Aorta (tissue), 5 donors: ENCODE measurements around the gene SLCO2B1. TPM values are rescaled to one million over a fixed set of nuclear protein-coding genes. Genes with fewer than 3 reads are reported as not detected.

Experiments used
- ATAC-seq: fragments of 200-7000 bp; cut with Tn5 transposase; one replicate; pipeline ENCODE4 v1.9.1; 2022; ENCODE audit warnings: moderate library complexity; ENCODE audit not compliant: low FRiP score
- DNase-seq, 2 donors: peaks; one replicate each; pipeline ENCODE4 v3.0.0-alpha.2; 2020
- H3K27ac ChIP-seq, 2 donors: one replicate each; pipeline ENCODE4 v1.5.1; 2013; ENCODE audit warnings: low read length in 2 of 2, mild to moderate bottlenecking in 2 of 2, moderate library complexity in 2 of 2, control low read depth in 1 of 2, inconsistent platforms in 1 of 2, low read depth in 1 of 2
- H3K27me3 ChIP-seq, 2 donors: one replicate each; pipeline ENCODE4 v1.6.1; 2013; ENCODE audit warnings: control low read depth in 1 of 2, low read length in 1 of 2, mild to moderate bottlenecking in 1 of 2, moderate library complexity in 1 of 2; ENCODE audit not compliant: insufficient read depth in 2 of 2, control insufficient read depth in 1 of 2
- H3K36me3 ChIP-seq, 2 donors: one replicate each; pipeline ENCODE4 v1.6.1; 2013; ENCODE audit warnings: control low read depth in 1 of 2, low read length in 1 of 2, mild to moderate bottlenecking in 1 of 2; ENCODE audit not compliant: insufficient read depth in 2 of 2, control insufficient read depth in 1 of 2
- H3K4me1 ChIP-seq, 2 donors: one replicate each; pipeline ENCODE4 v1.6.1; 2013; ENCODE audit warnings: low read length in 2 of 2, control low read depth in 1 of 2, mild to moderate bottlenecking in 1 of 2, moderate library complexity in 1 of 2; ENCODE audit not compliant: insufficient read depth in 2 of 2, control insufficient read depth in 1 of 2
- H3K4me3 ChIP-seq, 2 donors: one replicate each; pipeline ENCODE4 v1.5.1; 2013; ENCODE audit warnings: low read length in 2 of 2, control low read depth in 1 of 2, mild to moderate bottlenecking in 1 of 2
- H3K9me3 ChIP-seq: one replicate; pipeline ENCODE4 v1.6.1; 2013; ENCODE audit warnings: mild to moderate bottlenecking, low read length; ENCODE audit not compliant: control insufficient read depth
- WGBS, 2 donors: extraction: QIAGEN DNeasy Blood & Tissue Kit; methylation state at CpG; one replicate each; pipeline ENCODE4 v1.1.7; 2013; 5-methylcytosine and 5-hydroxymethylcytosine counted together
- intact Hi-C, 2 donors: fragments of 100-400 bp; cut with DNase I; formaldehyde crosslinking; loops; one replicate each; pipeline versions ENCODE4 v1.14.2 to v1.15.0; 2022
- polyA plus RNA-seq, 2 donors: library from polyadenylated mRNA; stranded (reverse); fragments of 200-250 nt; gene quantifications; one replicate each; pipeline ENCODE4 v1.2.3, GENCODE V29; 2013
- total RNA-seq, 2 donors: library from RNA; stranded (reverse); fragmentation: NEBNext Ultra II Directional; extraction: Animal tissue kit (Norgen Biotek cat#: 25700); gene quantifications; one replicate each; pipeline ENCODE4 v1.2.1, GENCODE V29; 2021
- donor health status: healthy with polysubstance abuse.
- donor health status: Bipolar disorder and iron deficiency.
- donor health status: DM: no; HTN: no; CAD: no.
- donor health status: DM: no; HTN: no; CAD: no.
- donor health status: DM: yes; HTN: yes; CAD: no.

SLCO2B1 gene
- total and polyA plus RNA-seq, 4 donors = 3.3 to 144 (median 48.3) TPM

DNA sequence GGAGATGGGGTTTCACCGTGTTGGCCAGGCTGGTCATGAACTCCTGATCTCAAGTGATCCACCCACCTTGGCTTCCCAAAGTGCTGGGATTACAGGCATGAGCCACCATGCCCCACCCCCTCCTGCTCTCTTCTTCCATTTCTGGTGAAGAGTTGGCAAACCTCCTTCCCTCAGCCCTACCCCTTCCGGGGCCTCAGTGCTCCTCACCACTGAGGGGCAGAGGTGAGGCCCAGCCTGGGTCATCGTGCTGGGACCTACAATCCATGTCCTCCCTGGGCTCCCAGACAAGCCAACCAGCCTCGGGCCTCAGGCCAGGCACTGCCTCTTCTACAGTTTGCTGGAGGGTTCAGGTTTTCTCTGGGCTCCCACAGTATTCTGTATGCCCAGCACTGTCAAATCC lies 74.9 kb downstream of the SLCO2B1 start:
- Histone ChIP-seq H3K27ac (no peak overlapping the region), H3K9me3 (no peaks in the 10 kb centered on the region), H3K4me1 (no peaks in the 10 kb centered on the region), H3K36me3 (no peaks in the 10 kb centered on the region), H3K27me3 (no peaks in the 10 kb centered on the region), H3K4me3 (no peak overlapping the region)
- DNase-seq = no peak
- WGBS, 2 donors = 50 to 65% methylated on average over 4 of the region's 4 CpGs
- intact Hi-C loops = no loop called here
- ATAC-seq = no peak

DNA sequence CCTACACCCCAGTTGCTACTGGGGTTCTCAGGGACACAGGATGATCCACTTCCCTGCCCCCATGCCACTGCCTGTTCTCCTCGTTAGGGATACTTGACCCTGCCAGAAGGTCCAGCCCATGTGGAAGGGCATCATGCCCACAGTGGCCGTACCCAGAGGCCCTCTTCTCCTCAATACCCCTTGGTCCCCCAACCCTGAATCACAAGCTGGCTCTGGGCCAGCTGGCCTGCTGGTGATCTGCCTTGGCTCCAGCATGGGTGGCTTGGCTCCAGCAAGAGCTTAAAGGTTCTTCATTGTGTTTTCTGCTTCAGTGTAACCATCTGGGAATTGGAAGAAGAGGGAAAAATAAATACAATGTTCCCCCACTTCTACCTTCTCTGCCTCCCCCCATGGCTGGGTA lies 78.6 kb downstream of the SLCO2B1 start:
- Histone ChIP-seq H3K9me3 (no peaks in the 10 kb centered on the region), H3K27me3 (no peaks in the 10 kb centered on the region), H3K4me1 (no peaks in the 10 kb centered on the region), H3K4me3 (no peak overlapping the region), H3K27ac (no peak overlapping the region), H3K36me3 (no peaks in the 10 kb centered on the region)
- ATAC-seq (no peak), DNase-seq (no peak)
- intact Hi-C loops = no loop called here
- 68 to 74% methylated on average over 2 of the region's 2 CpGs for WGBS, 2 donors

DNA sequence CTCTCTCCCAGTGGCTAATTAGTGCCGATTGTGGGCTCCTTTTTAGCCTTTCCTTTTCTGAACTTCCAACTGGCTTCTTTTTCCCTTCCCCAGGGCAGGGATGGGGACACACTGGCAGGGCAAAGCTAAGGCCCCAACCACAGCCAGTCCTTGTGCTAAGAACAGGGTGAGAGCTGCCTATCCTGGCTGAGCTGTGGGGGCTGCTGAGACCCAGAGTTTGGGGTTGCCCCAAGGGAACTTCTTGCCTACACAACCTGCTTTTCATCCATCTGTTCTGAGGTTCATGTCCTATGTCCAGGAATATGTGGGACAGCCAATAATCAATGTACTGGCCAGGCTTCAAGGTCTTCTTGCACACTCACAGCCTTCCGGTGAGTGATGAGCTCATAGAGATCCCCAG lies 79.7 kb downstream of the SLCO2B1 start:
- Histone ChIP-seq H3K4me1 (no peaks in the 10 kb centered on the region), H3K27me3 (peaks cover 0 to 2% of the 10 kb centered on the region in 2 donors), H3K9me3 (no peaks in the 10 kb centered on the region), H3K4me3 (no peak overlapping the region), H3K27ac (no peak overlapping the region), H3K36me3 (no peaks in the 10 kb centered on the region)
- intact Hi-C loops = no loop called here
- no peak for DNase-seq
- 68 to 74% methylated on average over 2 of the region's 2 CpGs for WGBS, 2 donors
- no peak for ATAC-seq

DNA sequence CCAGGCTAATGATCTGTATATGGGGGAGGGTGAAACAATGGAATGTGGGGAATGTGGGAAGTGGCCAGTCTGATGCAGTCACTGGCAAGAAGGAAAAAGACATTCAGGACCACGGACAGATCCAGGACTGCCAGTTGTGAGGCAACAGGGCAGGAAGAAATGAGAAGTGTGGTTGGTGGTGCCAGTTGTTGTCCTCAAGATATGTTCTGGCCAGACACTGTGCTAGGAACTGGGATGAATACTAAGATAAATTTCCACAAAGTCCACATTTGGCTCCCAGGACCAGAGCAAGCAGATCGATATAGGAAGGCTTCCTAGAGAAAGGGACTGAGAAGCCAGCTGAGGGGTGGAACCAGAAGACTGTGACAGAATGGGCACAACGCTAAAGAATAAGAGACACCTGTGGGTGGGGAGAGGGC lies 82.9 kb downstream of the SLCO2B1 start:
- Histone ChIP-seq H3K4me3 (no peak overlapping the region), H3K27me3 (peaks cover 0 to 2% of the 10 kb centered on the region in 2 donors), H3K27ac (no peak overlapping the region), H3K9me3 (no peaks in the 10 kb centered on the region), H3K4me1 (no peaks in the 10 kb centered on the region), H3K36me3 (no peaks in the 10 kb centered on the region)
- DNase-seq (no peak), ATAC-seq (no peak)
- intact Hi-C loops = no loop called here
- 44 to 47% methylated on average over 3 of the region's 3 CpGs for WGBS, 2 donors

DNA sequence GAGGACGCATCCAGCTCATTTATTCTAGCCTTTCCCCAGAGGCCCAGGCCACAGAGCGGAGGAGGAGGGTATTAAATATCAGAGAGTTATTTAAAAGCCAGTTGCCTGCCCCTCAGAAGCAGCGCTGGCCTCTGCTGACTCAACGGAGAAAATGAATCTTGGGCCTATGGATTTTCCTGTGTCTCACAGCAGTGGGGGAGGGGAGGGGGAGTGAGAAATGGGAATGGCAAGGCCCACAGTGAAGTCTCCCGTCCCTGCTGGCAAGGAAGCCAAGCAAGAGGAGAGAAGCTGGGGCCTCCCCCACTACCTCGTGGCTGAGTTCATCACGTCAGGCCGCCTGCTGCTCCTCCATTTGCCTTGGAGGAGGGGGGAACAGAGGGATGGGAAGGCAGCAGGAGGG lies 85.2 kb downstream of the SLCO2B1 start:
- Histone ChIP-seq H3K27ac (no peak overlapping the region), H3K4me3 (no peak overlapping the region), H3K36me3 (no peaks in the 10 kb centered on the region), H3K4me1 (no peaks in the 10 kb centered on the region), H3K9me3 (no peaks in the 10 kb centered on the region), H3K27me3 (peaks cover 0 to 2% of the 10 kb centered on the region in 2 donors)
- DNase-seq (no peak), ATAC-seq (no peak)
- WGBS, 2 donors = 25 to 34% methylated on average over 8 of the region's 8 CpGs
- intact Hi-C loops = no loop called here

DNA sequence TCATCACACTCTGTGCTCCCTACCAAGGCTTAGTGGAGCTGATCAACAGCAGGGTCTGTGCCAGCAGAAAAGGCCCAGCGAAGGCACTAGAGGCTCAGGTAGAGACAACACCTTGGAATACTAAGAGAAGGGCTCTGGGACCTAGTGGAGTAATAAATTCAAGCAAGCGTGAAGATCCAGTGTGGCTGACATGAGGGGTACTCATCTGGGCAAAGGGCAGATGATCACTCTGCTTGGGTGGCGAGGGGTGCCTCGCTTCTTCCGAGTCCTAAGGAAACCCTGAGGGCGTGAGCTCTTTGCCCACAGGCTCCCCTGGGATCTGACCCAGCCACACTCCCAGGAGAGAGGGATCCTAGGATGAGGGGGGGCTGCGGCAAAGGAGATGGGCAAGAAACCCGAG lies 86.1 kb downstream of the SLCO2B1 start:
- Histone ChIP-seq H3K27me3 (peaks cover 0 to 2% of the 10 kb centered on the region in 2 donors), H3K36me3 (no peaks in the 10 kb centered on the region), H3K4me3 (no peak overlapping the region), H3K9me3 (no peaks in the 10 kb centered on the region), H3K4me1 (no peaks in the 10 kb centered on the region), H3K27ac (no peak overlapping the region)
- WGBS, 2 donors = 79 to 80% methylated on average over 8 of the region's 8 CpGs
- ATAC-seq = no peak
- intact Hi-C loops = no loop called here
- no peak for DNase-seq

DNA sequence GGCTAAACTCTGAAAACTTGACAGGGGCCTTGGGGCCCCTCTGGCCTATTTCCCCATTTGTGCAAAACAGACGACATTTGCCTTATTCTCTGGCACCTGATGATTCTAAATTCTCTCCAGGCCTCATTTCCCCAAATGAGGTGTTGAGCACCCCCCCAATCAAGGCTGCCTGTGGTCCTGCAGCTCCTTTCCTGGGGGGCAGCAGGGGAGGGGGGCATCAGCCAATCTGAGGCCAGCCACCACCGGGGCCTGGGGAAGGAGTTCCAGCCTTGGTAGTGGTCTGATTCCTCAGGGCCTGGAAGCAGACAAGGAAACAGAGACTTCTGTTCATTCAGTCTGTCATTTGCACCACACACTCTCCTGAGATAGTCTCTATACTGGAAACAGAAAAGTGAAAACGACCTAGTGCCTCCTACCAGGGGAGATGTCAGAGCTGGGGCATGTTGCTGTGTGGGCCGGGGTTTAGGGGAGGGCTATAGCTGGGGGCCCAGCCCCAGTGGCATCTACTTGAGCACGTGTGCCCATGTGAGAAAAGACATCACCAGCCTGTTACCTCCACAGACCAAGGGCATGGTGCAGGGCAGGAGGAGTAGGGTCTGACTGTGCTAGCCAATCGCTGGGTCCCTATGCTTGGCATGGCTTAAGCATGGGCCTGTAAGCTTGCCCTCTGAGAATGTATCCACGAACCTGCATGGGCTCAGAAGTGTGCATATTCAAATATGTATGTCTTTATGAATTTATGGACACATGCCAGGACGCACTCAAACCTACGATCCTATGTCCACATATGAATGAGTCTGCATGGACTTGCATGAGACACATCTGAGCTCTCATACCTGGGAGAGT lies 87.9 kb downstream of the SLCO2B1 start:
- no peak overlapping the region for H3K27ac ChIP-seq
- peaks cover 0 to 2% of the 10 kb centered on the region in 2 donors for H3K27me3 ChIP-seq
- no peak overlapping the region for H3K4me3 ChIP-seq
- DNase-seq (no peak), ATAC-seq (no peak)
- H3K36me3 ChIP-seq = no peaks in the 10 kb centered on the region
- no peaks in the 10 kb centered on the region for H3K9me3 ChIP-seq
- WGBS, 2 donors = 82 to 83% methylated on average over 9 of the region's 9 CpGs
- intact Hi-C loops = no loop called here
- no peaks in the 10 kb centered on the region for H3K4me1 ChIP-seq

DNA sequence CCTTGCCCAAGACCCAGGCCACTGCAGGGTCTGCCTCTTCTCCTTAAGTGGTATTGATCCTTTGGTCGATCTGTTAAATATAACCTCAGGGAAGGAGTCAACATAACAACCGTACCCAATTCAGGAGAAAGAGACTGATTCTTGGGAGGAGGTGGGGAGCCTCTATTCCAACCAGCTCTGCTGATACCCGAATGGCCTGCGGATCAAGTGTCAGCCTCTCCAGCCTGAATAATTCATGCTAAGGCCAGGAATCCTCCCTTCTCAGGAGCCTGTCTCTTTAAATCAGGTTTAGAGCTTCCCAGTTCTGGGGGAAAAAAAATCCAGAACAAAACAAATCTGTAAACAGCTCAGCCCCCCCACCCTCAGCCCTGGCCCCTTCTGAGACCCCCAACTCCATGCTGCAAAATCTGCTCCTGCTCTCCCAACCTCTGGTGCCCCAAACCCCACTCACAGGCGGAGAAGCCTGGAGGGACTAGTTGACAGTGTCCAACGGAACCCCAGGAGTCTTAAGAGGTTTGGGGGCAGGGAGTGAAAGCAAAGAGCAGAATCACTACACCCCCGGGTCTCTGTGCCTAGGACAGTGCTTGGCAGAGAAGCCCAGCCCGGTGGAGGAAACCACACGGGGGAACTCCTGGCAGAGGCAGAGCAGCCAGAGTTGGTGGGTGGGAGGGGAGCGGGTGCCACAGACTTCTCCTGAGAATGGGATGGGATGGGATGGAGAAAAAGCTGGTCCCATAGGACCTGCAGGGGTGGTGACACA lies 88.8 kb downstream of the SLCO2B1 start:
- intact Hi-C loops = no loop called here
- DNase-seq (no peak), ATAC-seq (no peak)
- Histone ChIP-seq H3K36me3 (no peaks in the 10 kb centered on the region), H3K4me1 (no peaks in the 10 kb centered on the region), H3K27ac (no peak overlapping the region), H3K27me3 (peaks cover 0 to 2% of the 10 kb centered on the region in 2 donors), H3K9me3 (no peaks in the 10 kb centered on the region), H3K4me3 (no peak overlapping the region)
- 53% methylated on average over 10 of the region's 10 CpGs for WGBS, 2 donors
